Measurements from ENCODE around the gene WWOX.

Gene WWOX

GRCh38 chr16:78274771-78275170 lies 175.3 kb downstream of the WWOX start:
- DNase-seq (ENCODE audit: low read depth in 2 of 2): no peak

DNA sequence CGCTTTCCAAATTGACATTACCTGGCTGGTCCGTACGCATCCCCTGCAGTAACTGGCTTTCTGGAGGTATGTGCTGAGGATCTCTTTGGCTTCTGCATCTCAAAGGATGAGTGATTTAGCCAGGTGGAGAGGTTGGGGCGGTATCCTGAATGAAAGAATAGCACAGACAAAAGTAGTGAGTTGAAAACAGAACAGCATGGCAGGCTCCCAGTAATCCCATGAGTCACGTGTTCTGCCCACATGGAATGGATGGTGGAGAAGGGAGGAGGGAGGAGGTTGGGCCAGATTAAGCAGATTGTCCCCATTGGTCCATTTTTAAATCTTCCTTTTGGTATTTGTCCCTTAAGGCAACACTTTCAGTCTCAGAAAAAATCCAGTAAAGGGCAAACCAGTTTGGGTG lies 176.0 kb downstream of the WWOX start:
- DNase-seq (ENCODE audit: low read depth in 2 of 2): no peak

DNA sequence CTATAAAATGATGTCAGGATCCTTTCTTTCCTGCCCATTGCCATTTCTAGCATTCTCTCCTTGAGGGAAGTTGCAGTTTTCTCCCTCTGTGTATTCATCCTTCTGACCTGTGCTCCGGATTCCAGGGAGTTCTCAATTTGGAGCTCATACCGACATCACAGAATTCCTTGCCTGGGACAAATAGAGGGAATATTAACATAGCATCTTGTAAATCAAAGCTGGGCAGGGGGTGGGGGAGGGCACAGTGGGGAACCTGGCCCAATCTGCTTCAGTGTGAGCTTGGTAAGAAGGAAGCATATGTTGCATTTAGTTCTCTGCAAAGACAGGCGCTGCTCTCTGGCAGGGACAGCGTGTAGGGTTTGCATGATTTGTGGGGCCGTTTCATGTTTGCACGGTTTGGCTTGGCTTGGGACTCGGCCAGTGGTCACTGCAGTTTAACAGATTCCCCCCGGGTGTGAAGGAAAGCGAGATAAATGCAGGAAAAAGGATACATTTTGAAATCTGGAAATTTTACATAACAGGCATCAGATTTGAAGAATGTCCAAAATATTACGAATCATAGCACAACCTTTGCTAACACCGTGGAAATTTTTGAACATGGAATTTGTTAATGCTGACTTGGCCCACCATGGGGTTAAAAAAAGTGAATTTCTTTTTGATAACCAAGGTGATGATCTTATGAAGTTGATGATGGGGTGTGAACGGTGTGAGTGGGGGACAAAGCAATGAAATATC lies 178.0 kb downstream of the WWOX start:
- DNase-seq (ENCODE audit: low read depth in 2 of 2): no peak

- DNase-seq (ENCODE audit: low read depth in 2 of 2): no peak
Measured at GRCh38 chr16:78278056-78278450, 178.6 kb downstream of the WWOX start.

DNA sequence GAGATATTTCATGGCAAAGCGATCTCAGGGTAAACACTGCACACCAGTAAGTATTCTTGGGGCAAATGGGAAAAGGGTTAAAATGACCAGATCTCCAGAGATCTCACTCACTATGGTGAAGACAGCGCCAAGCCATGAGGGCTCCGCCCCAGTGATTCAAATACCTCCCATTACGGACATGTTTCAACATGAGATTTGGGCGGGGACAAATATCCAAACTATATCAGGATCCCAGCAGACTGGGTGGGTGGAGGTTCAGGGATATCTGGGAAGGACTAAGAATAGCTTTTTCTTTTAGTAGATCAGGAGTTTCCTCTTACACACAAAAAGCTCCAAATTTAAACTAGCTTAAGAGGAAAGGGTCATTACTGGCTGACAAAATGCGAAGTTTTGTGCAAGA lies 181.7 kb downstream of the WWOX start:
- no peak for DNase-seq (ENCODE audit: low read depth in 2 of 2)

GRCh38 chr16:78283548-78284251 lies 184.2 kb downstream of the WWOX start:
- no peak for DNase-seq (ENCODE audit: low read depth in 2 of 2)

DNA sequence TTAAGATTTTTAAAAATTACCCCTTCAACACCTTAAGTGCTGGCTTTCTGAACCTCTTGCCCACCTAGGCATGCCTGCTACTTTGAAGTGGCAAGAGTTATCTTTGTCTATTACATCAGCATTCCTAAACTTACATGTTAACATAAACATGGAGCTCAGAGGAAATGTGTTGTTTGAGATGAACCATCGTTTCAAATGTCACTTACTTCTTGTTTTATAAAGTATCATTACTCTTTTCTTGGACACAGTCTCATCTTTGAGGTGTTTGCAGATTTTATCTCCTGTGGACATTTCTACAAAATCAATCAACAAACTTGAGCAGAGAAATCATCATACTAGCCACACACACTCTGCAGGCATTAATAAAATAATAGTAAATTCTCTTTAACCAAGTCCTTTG lies 184.9 kb downstream of the WWOX start:
- DNase-seq (ENCODE audit: low read depth in 2 of 2): no peak

DNA sequence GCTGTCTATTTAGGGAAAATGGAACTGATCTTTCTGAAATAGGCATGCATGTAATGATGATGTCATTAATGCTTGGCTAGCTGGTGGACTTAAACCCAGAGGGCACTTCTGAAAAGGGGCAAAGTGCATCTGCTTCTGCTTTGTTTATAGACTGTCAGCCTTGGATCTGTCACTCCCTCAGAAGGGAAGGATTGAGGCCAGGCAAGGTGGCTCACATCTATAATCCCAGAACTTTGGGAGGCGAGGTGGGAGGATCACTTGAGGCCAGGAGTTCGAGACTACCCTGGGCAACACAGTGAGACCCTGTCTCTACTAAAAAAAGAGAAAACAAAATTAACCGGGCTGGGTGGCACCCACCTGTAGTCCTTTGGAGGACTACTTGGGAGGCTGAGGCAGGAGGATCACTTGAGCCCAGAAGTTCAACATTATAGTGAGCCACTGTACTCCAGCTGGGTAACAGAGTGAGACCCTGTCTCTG lies 185.5 kb downstream of the WWOX start:
- DNase-seq (ENCODE audit: low read depth in 2 of 2): no peak

- DNase-seq (ENCODE audit: low read depth in 2 of 2): no peak
Measured at GRCh38 chr16:78285437-78285922, 186.0 kb downstream of the WWOX start.

DNA sequence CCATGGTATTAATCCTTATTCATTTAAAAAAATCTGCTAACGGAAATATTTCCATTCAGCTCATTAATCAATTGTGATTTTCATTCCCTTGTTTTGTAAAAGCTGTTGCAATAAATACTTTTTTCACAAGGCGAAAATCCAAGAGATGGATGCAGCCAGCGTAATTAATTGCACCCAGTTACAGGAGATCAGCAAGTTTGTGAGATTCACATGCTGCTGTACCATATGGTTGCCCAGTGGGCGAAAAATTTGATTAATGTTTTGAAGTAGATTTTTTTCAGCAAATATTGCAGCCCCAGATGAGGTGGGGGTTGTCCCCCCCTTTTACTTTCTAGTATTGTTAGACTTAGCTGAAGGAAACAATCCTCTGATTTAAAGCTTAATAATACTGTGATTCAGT lies 186.6 kb downstream of the WWOX start:
- DNase-seq (ENCODE audit: low read depth in 2 of 2): no peak

- no peak for DNase-seq (ENCODE audit: low read depth in 2 of 2)
Measured at GRCh38 chr16:78288888-78289287, 189.4 kb downstream of the WWOX start.

DNA sequence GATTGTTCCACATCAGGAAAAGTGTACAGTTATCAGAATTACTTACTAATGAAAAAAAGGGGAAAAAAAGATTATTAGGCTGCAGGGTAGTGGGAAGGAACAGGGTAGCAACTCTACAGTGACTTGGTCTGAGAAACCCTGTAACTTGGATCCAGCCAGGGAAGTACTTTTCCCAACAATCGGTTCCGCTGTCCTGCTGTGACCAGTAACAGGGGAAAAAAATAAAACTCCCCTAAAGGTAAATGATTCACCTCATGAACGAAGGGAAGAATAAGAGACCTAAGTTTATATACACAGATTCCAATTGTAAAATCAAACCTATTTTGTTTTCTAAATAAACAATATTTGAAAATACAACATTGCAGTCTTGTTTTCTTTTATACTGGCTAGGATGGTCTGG lies 189.9 kb downstream of the WWOX start:
- no peak for DNase-seq (ENCODE audit: low read depth in 2 of 2)

- DNase-seq (ENCODE audit: low read depth in 2 of 2): no peak
Measured at GRCh38 chr16:78289844-78290277, 190.4 kb downstream of the WWOX start.

GRCh38 chr16:78290395-78290794 lies 190.9 kb downstream of the WWOX start:
- DNase-seq (ENCODE audit: low read depth in 2 of 2): no peak

DNA sequence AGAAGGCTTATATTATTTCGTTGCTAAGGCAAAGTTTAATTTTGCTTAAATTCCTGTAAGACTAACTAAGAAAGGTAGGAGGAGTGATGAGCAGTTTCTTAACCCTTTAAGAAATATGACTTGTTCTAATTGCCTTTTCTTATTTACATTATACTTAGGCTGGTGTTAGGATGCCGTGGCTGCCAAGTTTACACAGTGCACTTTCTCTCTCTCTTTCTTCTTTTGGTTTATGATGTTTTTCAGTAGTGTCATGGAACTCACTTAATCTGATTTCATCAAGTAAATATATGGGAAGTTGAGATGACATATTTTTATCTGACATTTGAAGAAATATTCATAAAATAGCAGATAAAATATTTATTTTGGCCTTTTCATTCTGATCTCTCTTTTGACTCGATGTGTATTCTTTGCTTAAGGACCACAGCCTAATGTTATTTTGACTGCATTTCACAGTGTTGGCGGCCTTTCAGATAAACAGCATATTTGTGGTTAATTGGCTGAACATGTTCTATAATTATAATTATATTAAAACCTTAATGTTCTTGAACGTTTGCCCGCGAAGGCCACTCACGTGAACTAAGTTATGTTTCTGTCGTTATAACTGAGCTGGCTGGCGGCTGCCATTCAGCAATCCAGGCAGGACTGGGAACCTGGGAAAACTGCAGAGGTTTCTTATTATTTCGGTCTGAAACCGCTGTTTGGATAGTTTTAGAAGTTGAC lies 191.6 kb downstream of the WWOX start:
- no peak for DNase-seq (ENCODE audit: low read depth in 2 of 2)

DNA sequence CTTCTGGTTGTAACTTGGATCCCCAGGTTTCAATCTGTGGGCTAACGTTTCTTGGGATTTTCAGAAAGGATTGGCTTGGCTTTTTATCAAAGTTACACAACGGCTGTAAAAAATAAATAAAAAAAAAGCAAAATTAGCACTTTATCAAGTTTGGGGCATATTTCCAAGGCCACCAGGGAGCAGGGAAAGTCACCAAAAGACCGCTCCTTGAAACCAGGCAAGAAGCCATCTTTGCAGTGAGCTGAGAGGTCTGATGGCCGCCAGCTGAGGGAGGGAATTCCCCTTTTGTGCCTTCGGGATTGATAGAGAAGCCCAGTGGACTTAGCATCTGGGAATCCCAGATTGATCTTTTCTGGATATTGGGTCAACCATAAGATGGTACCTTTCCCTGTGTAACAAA lies 192.2 kb downstream of the WWOX start:
- no peak for DNase-seq (ENCODE audit: low read depth in 2 of 2)

DNA sequence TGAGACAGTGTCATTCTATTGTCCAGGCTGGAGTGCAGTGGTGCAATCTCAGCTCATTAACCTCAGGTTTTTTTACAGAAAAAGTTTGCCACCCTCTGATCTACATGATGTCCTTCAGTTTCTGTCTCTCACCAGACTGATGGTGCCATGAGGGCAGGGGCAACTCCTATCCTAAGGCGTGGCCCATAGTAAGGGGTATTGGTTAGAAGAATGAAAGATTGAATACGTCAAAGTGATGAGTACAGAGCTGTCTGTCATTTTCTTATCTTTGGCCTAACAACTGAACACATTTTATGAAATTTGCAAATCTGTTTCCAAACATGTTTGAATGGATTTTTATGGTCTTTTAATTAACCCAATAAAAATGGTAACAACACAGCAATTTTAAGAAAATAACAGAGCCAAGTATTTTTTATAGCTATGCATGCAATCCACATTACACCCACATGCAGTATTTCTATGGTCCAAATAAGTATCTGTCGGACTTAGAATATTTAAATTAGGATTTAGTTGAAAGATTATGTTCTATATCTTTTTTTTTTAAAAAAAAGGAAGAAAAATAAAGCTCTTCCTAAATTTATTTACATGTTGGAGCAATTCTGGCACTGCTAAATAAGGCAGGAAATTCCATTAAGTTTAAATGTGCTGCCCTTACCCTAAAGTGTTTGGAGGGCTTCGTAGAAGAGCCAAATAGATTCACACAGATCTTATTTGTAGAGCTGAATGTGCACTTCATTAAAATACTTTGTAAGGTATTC lies 192.8 kb downstream of the WWOX start:
- DNase-seq (ENCODE audit: low read depth in 2 of 2): no peak

DNA sequence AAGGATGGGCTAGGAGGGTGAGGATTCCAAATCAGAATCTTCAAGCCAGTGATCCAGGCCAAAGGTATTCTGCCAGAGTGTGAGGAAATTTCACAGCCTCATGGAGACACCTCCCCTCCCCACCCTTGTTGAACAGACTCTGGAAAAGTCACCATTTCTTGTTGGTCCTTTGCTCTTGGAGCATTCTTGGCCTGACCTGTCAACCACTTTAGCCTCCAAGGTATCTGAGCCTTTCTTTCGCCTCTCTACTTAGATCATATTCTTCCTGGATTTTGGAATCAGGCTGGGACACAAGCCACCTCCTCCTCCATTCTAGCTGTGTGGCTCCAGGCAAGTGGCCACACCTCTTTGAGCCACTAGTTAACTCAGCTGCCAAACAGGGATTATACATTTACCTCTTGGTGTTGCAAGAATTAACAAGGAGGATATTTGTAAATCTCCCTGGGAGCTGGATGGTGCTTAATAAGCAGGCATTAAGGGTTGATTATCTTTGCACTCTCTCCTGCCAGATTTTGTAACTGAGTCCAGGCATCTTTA lies 193.5 kb downstream of the WWOX start:
- DNase-seq (ENCODE audit: low read depth in 2 of 2): no peak

- DNase-seq (ENCODE audit: low read depth in 2 of 2): no peak
Measured at GRCh38 chr16:78294538-78295225, 195.2 kb downstream of the WWOX start.

DNA sequence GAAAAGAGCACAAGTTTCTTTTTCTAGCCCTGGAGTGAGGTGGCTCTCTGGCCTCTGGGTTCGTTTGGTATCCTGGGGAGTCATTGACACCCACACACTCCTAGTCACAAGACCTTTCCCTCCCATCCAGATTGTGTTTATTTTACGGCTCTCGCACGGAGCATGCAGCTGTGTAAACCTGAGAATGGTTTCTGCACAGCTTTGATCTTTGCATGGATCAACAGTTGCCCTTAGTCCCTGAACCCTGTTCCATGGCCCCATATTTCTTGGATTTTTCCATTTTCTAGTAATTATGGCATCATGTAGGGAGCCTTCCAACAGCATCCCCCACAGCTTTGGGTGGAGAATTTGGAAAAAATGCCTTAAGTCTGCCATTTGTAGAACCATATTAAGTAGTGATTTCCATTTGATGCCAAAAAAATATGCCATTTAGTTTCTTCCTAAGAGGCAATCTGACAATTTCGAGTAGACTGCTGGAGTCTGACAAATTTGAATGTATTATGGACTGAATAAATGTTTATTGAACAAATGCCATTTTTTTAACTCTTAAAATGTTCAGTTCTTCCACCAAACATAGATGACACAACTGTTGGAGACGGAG lies 197.7 kb downstream of the WWOX start:
- no peak for DNase-seq (ENCODE audit: low read depth in 2 of 2)

- no peak for DNase-seq (ENCODE audit: low read depth in 2 of 2)
Measured at GRCh38 chr16:78298986-78299385, 199.5 kb downstream of the WWOX start.
